Suppressor macrophage treated with lipopolysaccharide for 4 hours (primary cell): ENCODE data around the gene RAP1A.
"Not testable (repeated sequence)": the region's sequence is repeated elsewhere in the genome, so short reads cannot be mapped to it uniquely, and the experiment has no call there.

Source experiments
- DNase-seq: peaks from one replicate; pipeline ENCODE4 v3.0.0-alpha.2; 2020

Gene RAP1A

GRCh38 chr1:111739194-111739924, 119.8 kb downstream of the RAP1A start, which contains the start of gene INKA2:
INKA2 (minus strand) TSS chr1:111739395; CDS start chr1:111739242, 153 bp downstream.
- DNase-seq: peak; percentile 89

GRCh38 chr1:111739925-111740765, 120.6 kb downstream of the RAP1A start:
- DNase-seq: peak; percentile 22

- DNase-seq: not testable (repeated sequence)
Measured at GRCh38 chr1:111742292-111742691, 122.7 kb downstream of the RAP1A start.

GRCh38 chr1:111742938-111743549, 123.5 kb downstream of the RAP1A start:
- no peak for DNase-seq

GRCh38 chr1:111743679-111744101, 124.1 kb downstream of the RAP1A start:
- DNase-seq: no peak

- DNase-seq: no peak
Measured at GRCh38 chr1:111745675-111746613, 126.4 kb downstream of the RAP1A start.

- no peak for DNase-seq
Measured at GRCh38 chr1:111746614-111746999, 127.0 kb downstream of the RAP1A start.

- DNase-seq: peak; percentile 88
Measured at GRCh38 chr1:111747282-111747734, 127.7 kb downstream of the RAP1A start.

- no peak for DNase-seq
Measured at GRCh38 chr1:111747947-111748346, 128.4 kb downstream of the RAP1A start.

- DNase-seq: no peak
Measured at GRCh38 chr1:111749628-111750027, 130.0 kb downstream of the RAP1A start.

GRCh38 chr1:111750856-111751255, 131.3 kb downstream of the RAP1A start:
- DNase-seq: no peak

GRCh38 chr1:111751906-111752575, 132.5 kb downstream of the RAP1A start:
- DNase-seq: peak; percentile 52

GRCh38 chr1:111754984-111755330, 135.4 kb downstream of the RAP1A start:
- DNase-seq: no peak

GRCh38 chr1:111755331-111756123, 135.9 kb downstream of the RAP1A start, which contains the start of gene DDX20:
DDX20 (plus strand) TSS chr1:111755901; CDS start chr1:111755925, 24 bp downstream.
- peak; percentile 98 for DNase-seq

- peak; percentile 18 for DNase-seq
Measured at GRCh38 chr1:111756124-111756513, 136.5 kb downstream of the RAP1A start.

- DNase-seq: no peak
Measured at GRCh38 chr1:111758373-111758772, 138.8 kb downstream of the RAP1A start.

GRCh38 chr1:111761717-111762116, 142.1 kb downstream of the RAP1A start:
- no peak for DNase-seq

- DNase-seq: no peak
Measured at GRCh38 chr1:111762332-111762731, 142.7 kb downstream of the RAP1A start.
